ENCODE measurements around the gene BRCA1.

DNA sequence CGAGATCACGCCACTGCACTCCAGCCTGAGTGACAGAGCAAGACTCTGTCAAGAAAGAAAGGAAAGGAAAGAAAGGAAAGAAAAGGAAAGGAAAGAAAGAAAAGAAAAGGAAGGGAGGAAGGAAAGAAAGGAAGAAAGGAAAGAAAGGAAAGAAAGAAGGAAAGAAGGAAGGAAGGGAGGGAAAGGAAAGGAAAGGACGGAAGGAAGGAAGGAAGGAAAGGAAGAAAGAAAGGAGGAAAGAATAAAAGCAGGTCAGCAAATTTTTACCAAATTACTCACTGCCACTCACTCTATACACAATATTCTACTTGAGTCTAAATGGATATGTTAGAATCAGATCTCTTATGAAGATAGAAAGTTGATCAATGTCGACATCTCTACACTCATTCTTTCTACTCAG, 50.3 kb downstream of the BRCA1 start:
- TF ChIP-seq EZH2 (IDR thresholded peaks at IDR 0.05; ENCODE audit: borderline replicate concordance, insufficient read depth, low read length, poor library complexity, severe bottlenecking) (no peak), TAF1 (IDR thresholded peaks at IDR 0.05; ENCODE audit: low read depth) (no peak), EP300 (conservative IDR thresholded peaks at IDR 0.05; ENCODE audit: poor library complexity, severe bottlenecking) (no peak), MXI1 (conservative IDR thresholded peaks at IDR 0.05; ENCODE audit: poor library complexity, severe bottlenecking) (no peak), SMC3 (conservative IDR thresholded peaks at IDR 0.05; ENCODE audit: poor library complexity) (no peak), RAD21 (conservative IDR thresholded peaks at IDR 0.05) (no peak)
- TF ChIP-seq, protein P1, sequence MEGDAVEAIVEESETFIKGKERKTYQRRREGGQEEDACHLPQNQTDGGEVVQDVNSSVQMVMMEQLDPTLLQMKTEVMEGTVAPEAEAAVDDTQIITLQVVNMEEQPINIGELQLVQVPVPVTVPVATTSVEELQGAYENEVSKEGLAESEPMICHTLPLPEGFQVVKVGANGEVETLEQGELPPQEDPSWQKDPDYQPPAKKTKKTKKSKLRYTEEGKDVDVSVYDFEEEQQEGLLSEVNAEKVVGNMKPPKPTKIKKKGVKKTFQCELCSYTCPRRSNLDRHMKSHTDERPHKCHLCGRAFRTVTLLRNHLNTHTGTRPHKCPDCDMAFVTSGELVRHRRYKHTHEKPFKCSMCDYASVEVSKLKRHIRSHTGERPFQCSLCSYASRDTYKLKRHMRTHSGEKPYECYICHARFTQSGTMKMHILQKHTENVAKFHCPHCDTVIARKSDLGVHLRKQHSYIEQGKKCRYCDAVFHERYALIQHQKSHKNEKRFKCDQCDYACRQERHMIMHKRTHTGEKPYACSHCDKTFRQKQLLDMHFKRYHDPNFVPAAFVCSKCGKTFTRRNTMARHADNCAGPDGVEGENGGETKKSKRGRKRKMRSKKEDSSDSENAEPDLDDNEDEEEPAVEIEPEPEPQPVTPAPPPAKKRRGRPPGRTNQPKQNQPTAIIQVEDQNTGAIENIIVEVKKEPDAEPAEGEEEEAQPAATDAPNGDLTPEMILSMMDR (IDR thresholded peaks at IDR 0.05; ENCODE audit: poor library complexity, severe bottlenecking): no peak
- TF ChIP-seq, protein P2, sequence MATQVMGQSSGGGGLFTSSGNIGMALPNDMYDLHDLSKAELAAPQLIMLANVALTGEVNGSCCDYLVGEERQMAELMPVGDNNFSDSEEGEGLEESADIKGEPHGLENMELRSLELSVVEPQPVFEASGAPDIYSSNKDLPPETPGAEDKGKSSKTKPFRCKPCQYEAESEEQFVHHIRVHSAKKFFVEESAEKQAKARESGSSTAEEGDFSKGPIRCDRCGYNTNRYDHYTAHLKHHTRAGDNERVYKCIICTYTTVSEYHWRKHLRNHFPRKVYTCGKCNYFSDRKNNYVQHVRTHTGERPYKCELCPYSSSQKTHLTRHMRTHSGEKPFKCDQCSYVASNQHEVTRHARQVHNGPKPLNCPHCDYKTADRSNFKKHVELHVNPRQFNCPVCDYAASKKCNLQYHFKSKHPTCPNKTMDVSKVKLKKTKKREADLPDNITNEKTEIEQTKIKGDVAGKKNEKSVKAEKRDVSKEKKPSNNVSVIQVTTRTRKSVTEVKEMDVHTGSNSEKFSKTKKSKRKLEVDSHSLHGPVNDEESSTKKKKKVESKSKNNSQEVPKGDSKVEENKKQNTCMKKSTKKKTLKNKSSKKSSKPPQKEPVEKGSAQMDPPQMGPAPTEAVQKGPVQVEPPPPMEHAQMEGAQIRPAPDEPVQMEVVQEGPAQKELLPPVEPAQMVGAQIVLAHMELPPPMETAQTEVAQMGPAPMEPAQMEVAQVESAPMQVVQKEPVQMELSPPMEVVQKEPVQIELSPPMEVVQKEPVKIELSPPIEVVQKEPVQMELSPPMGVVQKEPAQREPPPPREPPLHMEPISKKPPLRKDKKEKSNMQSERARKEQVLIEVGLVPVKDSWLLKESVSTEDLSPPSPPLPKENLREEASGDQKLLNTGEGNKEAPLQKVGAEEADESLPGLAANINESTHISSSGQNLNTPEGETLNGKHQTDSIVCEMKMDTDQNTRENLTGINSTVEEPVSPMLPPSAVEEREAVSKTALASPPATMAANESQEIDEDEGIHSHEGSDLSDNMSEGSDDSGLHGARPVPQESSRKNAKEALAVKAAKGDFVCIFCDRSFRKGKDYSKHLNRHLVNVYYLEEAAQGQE (IDR thresholded peaks at IDR 0.05; ENCODE audit: borderline replicate concordance): no peak

Data from neural cell (in vitro differentiated cells).